OCI-LY7 (cell line): ENCODE results near the gene TAF1B. TPM values are rescaled to one million over a fixed set of nuclear protein-coding genes. Genes with fewer than 3 reads are reported as not detected.
"Not testable (repeated sequence)": the region's sequence is repeated elsewhere in the genome, so short reads cannot be mapped to it uniquely, and the experiment has no call there.

Experiments
- BruUV-seq: library from RNA; stranded (reverse); fragments of 400-500 nt; replicated peaks from 2 replicates; lab custom pipeline; 2021; lab: Mats Ljungman, UMichigan
- CTCF ChIA-PET: fragments of 300-600 bp; sonication (Branson Sonifier 250); formaldehyde crosslinking; loops from one replicate; lab custom pipeline; 2022; ENCODE audit warnings: antibody characterized with exemption; ENCODE audit not compliant: unreplicated experiment; lab: Charles Lee
- POLR2A ChIA-PET: fragments of 300-600 bp; sonication (Branson Sonifier 250); formaldehyde crosslinking; loops from one replicate; lab custom pipeline; 2022; ENCODE audit warnings: antibody characterized with exemption; lab: Charles Lee
- DNase-seq: peaks from one replicate; pipeline ENCODE4 v3.0.0-alpha.2; 2015; ENCODE audit warnings: low spot score
- H2AFZ ChIP-seq: fragments of 200-600 bp; sonication (generic), shearing (Covaris generic); 2 replicates; pipeline ENCODE4 v1.6.1; 2014; ENCODE audit warnings: mild to moderate bottlenecking, antibody characterized with exemption, low read length, moderate library complexity
- H3K27ac ChIP-seq: fragments of 200-600 bp; sonication (generic); 2 replicates; pipeline ENCODE4 v1.5.1; 2014; ENCODE audit warnings: mixed run types, low read depth, mild to moderate bottlenecking, moderate library complexity, low read length, inconsistent platforms; ENCODE audit not compliant: poor library complexity, severe bottlenecking
- H3K36me3 ChIP-seq: fragments of 200-600 bp; sonication (generic); 2 replicates; pipeline ENCODE4 v1.6.1; 2014; ENCODE audit warnings: mild to moderate bottlenecking, antibody characterized with exemption, low read length, moderate library complexity, mixed read lengths; ENCODE audit not compliant: insufficient read depth
- H3K4me1 ChIP-seq: fragments of 200-600 bp; sonication (generic); 2 replicates; pipeline ENCODE4 v1.5.1; 2014; ENCODE audit warnings: mild to moderate bottlenecking, low read length; ENCODE audit not compliant: insufficient read depth, poor library complexity, severe bottlenecking
- H3K4me2 ChIP-seq: fragments of 200-600 bp; sonication (generic); 2 replicates; pipeline ENCODE4 v1.6.1; 2014; ENCODE audit warnings: mild to moderate bottlenecking, low read length
- H3K4me3 ChIP-seq: fragments of 200-600 bp; sonication (generic); 2 replicates; pipeline ENCODE4 v1.5.1; 2014; ENCODE audit warnings: mild to moderate bottlenecking, low read depth, low read length; ENCODE audit not compliant: poor library complexity, severe bottlenecking
- H3K79me2 ChIP-seq: fragments of 200-600 bp; sonication (generic); 2 replicates; pipeline ENCODE4 v1.6.1; 2016; ENCODE audit warnings: low read depth, mild to moderate bottlenecking, low read length, moderate library complexity, mixed read lengths; ENCODE audit not compliant: insufficient read depth
- H3K9me2 ChIP-seq: fragments of 200-600 bp; sonication (generic); 2 replicates; pipeline ENCODE4 v1.6.1; 2016; ENCODE audit warnings: mild to moderate bottlenecking, low read length, mixed read lengths; ENCODE audit not compliant: insufficient read depth
- H3K9me3 ChIP-seq: fragments of 200-600 bp; sonication (generic); 2 replicates; pipeline ENCODE4 v1.6.1; 2014; ENCODE audit warnings: mild to moderate bottlenecking, mixed run types, low read length, mixed read lengths
- H4K20me1 ChIP-seq: fragments of 200-600 bp; sonication (generic); 2 replicates; pipeline ENCODE4 v1.6.1; 2014; ENCODE audit warnings: mild to moderate bottlenecking, antibody characterized with exemption, low read length, moderate library complexity, mixed read lengths; ENCODE audit not compliant: insufficient read depth
- EZH2phosphoT487 ChIP-seq: fragments of 200-600 bp; sonication (generic); IDR thresholded peaks from 2 replicates; pipeline ENCODE4 v1.6.1; 2018; ENCODE audit warnings: low read depth, borderline replicate concordance, mild to moderate bottlenecking, mixed run types, antibody characterized with exemption, low read length, moderate library complexity, mixed read lengths
- intact Hi-C: fragments of 100-400 bp; cut with micrococcal nuclease; formaldehyde crosslinking; loops from one replicate; pipeline ENCODE4 v1.10.0; 2022; ENCODE audit not compliant: unreplicated experiment
- total RNA-seq, 2 experiments: library from RNA; depleted of rRNA in 1 of 2; stranded (reverse); fragments of >200 nt in 1 of 2; shearing (Covaris generic) in 1 of 2; gene quantifications; 2 replicates each; pipeline ENCODE4 v1.2.3, GENCODE V29; 2014 to 2022
- TF ChIP-seq, protein P1 (sequence below): fragments of 200-600 bp; sonication (generic); conservative IDR thresholded peaks from 2 replicates; pipeline ENCODE4 v1.5.1; 2014; ENCODE audit warnings: mild to moderate bottlenecking, antibody characterized with exemption, low read length, moderate library complexity, mixed read lengths

Gene TAF1B
- total RNA-seq, 2 experiments from 2014 or later: 25.1 to 35.3 TPM

DNA sequence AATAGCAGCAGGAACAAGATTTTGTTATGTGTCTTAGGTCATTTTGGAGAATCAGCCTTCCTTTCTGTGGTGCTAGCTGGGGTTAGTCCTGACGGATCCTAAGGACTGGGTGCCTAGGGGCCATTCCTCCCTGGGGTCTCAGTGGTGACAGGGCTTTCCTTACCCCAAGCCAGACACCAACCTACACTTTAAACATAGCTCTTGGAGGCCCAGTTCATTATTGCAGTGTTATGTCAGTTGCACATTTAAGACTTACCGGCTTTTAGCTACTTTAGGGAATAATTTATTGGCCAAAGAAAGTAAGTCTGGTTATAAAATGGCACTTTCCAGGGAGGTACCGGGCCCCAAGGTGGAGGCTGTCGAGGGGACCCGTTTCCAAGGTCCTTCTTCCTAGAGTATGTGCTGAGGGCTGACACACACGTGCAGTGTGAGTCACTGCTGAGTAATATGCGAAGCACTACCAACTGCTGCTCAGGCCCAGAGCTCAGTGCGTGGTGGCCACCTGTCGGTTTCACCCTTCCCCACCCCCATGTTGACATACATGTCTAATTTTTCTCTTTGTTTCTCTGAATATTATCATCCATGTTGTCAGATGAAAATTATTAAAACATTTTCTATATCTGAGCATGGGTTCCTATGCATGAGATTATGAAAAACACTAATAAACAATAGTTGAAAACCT, 71.3 kb downstream of the TAF1B start:
- H3K4me2 ChIP-seq: no peak overlapping the region
- POLR2A ChIA-PET: interaction anchor here (0.6 kb wide), 1 partner anchor 361 kb away, joined by 4 read pairs; no protein-coding TSS in a partner anchor
- no peaks in the 10 kb centered on the region for H3K79me2 ChIP-seq
- H3K9me3 ChIP-seq: no peaks in the 10 kb centered on the region
- no peak overlapping the region for H3K27ac ChIP-seq
- H3K4me1 ChIP-seq: no peaks in the 10 kb centered on the region
- CTCF ChIA-PET: no interaction called here
- no peak overlapping the region for H3K4me3 ChIP-seq
- no peak overlapping the region for H2AFZ ChIP-seq
- DNase-seq: no peak
- intact Hi-C loops: no loop called here
- no peaks in the 10 kb centered on the region for H3K9me2 ChIP-seq
- no peaks in the 10 kb centered on the region for H4K20me1 ChIP-seq
- TF ChIP-seq, protein P1, sequence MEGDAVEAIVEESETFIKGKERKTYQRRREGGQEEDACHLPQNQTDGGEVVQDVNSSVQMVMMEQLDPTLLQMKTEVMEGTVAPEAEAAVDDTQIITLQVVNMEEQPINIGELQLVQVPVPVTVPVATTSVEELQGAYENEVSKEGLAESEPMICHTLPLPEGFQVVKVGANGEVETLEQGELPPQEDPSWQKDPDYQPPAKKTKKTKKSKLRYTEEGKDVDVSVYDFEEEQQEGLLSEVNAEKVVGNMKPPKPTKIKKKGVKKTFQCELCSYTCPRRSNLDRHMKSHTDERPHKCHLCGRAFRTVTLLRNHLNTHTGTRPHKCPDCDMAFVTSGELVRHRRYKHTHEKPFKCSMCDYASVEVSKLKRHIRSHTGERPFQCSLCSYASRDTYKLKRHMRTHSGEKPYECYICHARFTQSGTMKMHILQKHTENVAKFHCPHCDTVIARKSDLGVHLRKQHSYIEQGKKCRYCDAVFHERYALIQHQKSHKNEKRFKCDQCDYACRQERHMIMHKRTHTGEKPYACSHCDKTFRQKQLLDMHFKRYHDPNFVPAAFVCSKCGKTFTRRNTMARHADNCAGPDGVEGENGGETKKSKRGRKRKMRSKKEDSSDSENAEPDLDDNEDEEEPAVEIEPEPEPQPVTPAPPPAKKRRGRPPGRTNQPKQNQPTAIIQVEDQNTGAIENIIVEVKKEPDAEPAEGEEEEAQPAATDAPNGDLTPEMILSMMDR: no peak
- no peak for TF ChIP-seq EZH2phosphoT487
- peaks cover 71% of the 10 kb centered on the region for H3K36me3 ChIP-seq
- no TSS peak for BruUV-seq

DNA sequence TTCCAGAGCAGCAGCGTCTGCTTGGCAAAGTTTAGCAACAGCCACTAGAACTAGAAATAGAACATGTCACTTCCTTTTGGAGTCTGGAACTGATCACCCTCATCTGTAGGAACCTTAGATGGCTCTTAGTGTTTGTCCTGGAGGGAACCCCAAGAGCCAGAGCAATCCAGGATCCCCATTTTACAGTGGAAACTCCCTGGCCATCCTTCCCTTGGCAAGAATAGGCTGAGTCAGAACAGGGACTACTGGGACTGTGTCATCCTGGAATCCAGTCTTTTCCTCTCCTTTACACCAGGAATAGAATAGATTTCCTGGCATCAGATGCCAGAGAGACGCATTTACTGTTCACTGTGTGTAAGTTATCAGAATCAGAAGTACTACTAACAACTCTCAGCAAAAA, 75.0 kb downstream of the TAF1B start:
- TF ChIP-seq, protein P1: no peak
- TF ChIP-seq EZH2phosphoT487: no peak
- H3K4me2 ChIP-seq: no peak overlapping the region
- no peaks in the 10 kb centered on the region for H3K79me2 ChIP-seq
- intact Hi-C loops: no loop called here
- no peaks in the 10 kb centered on the region for H3K4me1 ChIP-seq
- BruUV-seq: no TSS peak
- H3K9me3 ChIP-seq: no peaks in the 10 kb centered on the region
- H3K9me2 ChIP-seq: no peaks in the 10 kb centered on the region
- no peak overlapping the region for H3K27ac ChIP-seq
- ChIA-PET CTCF (no interaction called here), POLR2A (no interaction called here)
- no peaks in the 10 kb centered on the region for H4K20me1 ChIP-seq
- H2AFZ ChIP-seq: no peak overlapping the region
- peaks cover 58% of the 10 kb centered on the region for H3K36me3 ChIP-seq
- H3K4me3 ChIP-seq: no peak overlapping the region
- DNase-seq: no peak

DNA sequence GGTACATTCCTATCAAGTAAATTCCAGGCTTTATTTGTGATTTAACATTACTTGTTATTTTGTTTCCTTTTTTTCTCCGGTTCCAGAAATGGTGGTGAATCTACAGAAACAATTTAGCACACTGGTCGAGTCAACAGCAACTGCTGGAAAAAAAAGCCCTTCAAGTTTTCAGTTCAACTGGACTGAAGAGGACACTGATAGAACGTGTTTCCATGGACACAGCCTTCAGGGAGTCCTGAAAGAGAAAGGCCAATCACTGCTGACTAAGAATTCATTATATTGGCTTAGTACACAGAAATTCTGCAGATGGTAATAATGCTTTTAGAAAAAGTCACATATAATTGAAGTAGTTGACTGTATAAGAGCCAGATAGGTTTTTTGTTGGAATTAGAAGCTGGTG, 76.2 kb downstream of the TAF1B start:
- Histone ChIP-seq H3K4me3 (no peak overlapping the region), H3K27ac (no peak overlapping the region), H3K9me2 (no peaks in the 10 kb centered on the region), H3K9me3 (no peaks in the 10 kb centered on the region), H3K79me2 (no peaks in the 10 kb centered on the region), H3K4me2 (no peak overlapping the region), H2AFZ (no peak overlapping the region), H4K20me1 (no peaks in the 10 kb centered on the region), H3K4me1 (no peaks in the 10 kb centered on the region), H3K36me3 (peaks cover 46% of the 10 kb centered on the region)
- TF ChIP-seq, protein P1: no peak
- no peak for TF ChIP-seq EZH2phosphoT487
- ChIA-PET POLR2A (no interaction called here), CTCF (interaction anchor here (0.5 kb wide), 1 partner anchor 102 kb away, joined by 3 read pairs; no protein-coding TSS in a partner anchor)
- DNase-seq: no peak
- no TSS peak for BruUV-seq
- intact Hi-C loops: no loop called here

DNA sequence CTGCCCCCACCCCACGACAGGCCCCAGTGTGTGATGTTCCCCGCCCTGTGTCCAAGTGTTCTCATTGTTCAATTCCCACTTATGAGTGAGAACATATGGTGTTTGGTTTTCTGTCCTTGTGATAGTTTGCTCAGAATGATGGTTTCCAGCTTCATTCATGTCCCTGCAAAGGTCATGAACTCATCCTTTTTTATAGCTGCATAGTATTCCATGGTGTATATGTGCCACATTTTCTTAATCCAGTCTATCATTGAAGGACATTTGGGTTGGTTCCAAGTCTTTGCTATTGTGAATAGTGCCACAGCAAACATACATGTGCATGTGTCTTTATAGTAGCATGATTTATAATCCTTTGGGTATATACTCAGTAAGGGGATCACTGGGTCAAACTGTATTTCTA, 83.7 kb downstream of the TAF1B start:
- H4K20me1 ChIP-seq, DNase-seq, POLR2A ChIA-PET, H3K36me3 ChIP-seq, H3K79me2 ChIP-seq, H3K9me2 ChIP-seq, CTCF ChIA-PET, H3K4me1 ChIP-seq, H3K27ac ChIP-seq, H2AFZ ChIP-seq, BruUV-seq, H3K9me3 ChIP-seq, intact Hi-C loops, H3K4me3 ChIP-seq, H3K4me2 ChIP-seq: not testable (repeated sequence)
